KG1 (cell line): Measurements from ENCODE around the gene MZT2B.
"Not testable (repeated sequence)": the region's sequence is repeated elsewhere in the genome, so short reads cannot be mapped to it uniquely, and the experiment has no call there.

ENCODE experiments used
- DNase-seq: peaks from one replicate; lab custom pipeline; 2025; lab: John Stamatoyannopoulos, UW

MZT2B gene

DNA sequence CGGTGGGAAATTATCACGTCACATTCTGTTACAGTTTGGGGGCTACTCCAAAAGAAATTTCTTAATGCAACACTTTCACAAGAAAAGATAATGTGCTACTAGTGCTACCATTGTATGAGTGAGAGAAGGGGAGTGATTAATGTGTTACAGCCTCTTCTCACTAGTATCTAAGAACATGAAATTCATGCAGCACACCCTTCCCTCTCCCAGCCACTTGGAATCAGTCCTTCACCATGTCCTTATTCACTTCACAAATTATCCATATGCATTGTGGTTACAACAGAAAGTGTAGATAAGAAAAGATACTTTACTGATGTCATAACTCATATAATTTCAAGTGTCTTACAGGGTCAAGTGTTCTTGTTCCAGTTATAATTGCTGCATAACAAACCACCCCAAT lies 37.1 kb downstream of the MZT2B start:
- not testable (repeated sequence) for DNase-seq

DNA sequence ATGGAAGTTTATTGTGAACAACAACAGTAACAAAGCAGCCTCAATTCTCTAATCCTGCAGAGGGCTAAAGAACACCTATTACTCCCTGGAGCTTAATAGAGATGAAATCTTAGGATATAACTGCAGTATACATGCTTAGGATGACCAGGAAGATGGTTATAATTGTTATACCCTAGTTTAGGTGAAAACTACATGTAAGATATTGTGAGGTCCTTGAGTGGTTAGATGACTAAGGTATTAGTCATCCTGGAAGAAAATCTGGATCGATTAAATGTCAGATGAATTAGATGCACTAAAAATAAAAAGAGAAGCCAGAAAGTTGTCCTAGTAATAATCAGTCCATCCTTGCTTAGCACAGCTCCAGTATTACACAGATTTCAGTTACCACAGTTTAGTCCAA lies 38.4 kb downstream of the MZT2B start:
- DNase-seq, result not testable (repeated sequence)

DNA sequence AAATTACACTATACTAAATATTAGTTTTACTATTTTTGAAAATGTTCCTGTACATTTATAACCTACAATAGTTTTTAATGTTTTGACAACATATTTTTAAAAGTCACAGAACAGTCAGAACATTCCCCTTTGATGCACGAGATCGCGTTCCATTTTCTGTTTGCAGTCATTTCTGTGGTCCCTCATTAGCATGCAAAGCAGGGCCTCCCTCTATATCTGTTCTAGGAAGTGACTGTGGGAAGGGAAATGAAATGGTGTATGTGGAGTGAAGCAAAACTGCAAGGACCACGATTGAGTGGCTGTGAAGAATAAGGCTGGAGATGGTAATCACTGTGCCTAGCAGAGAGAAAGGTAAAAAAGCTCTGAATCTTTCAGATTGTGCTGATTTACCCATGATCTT lies 40.5 kb downstream of the MZT2B start:
- DNase-seq, result not testable (repeated sequence)

DNA sequence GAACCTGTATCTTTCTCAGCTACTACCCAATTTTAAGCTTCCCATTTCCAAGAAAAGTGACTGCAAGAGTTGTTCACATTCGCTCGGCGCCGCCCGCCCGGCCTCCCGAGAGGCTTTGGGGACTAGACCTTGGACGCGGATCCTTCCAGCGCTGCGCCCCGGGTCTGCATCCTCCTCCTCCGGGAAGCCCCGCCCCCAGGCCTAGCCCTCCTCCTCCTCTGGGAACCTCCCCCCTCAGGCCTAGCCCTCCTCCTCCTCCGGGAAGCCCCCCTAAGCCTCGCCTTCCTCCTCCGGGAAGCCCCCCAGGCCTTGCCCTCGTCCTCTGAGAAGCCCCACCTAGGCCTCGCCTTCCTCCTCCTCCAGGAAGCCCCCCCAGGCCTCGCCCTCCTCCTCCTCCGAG lies 45.9 kb downstream of the MZT2B start:
- DNase-seq, result not testable (repeated sequence)

GRCh38 chr2:130228467-130229160 lies 46.6 kb downstream of the MZT2B start:
- not testable (repeated sequence) for DNase-seq

GRCh38 chr2:130229161-130229510 lies 47.1 kb downstream of the MZT2B start:
- not testable (repeated sequence) for DNase-seq

- not testable (repeated sequence) for DNase-seq
Observed at GRCh38 chr2:130230376-130230775, 48.3 kb downstream of the MZT2B start.

DNA sequence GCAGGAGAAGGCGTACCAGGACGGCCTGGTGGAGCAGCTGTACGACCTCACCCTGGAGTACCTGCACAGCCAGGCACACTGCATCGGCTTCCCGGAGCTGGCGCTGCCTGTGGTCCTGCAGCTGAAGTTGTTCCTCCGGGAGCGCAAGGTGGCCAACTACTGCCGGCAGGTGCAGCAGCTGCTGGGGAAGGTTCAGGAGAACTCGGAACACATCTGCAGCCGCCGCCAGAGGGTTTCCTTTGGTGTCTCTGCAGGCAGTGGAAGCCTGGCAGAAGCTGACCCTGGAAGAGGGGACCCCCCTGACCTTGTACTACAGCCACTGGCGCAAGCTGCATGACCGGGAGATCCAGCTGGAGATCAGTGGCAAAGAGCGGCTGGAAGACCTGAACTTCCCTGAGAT lies 48.8 kb downstream of the MZT2B start:
- DNase-seq, result not testable (repeated sequence)

GRCh38 chr2:130231656-130232055 lies 49.6 kb downstream of the MZT2B start:
- DNase-seq, result no peak

- not testable (repeated sequence) for DNase-seq
Observed at GRCh38 chr2:130233066-130233465, 51.0 kb downstream of the MZT2B start.

GRCh38 chr2:130239581-130239980 lies 57.5 kb downstream of the MZT2B start:
- DNase-seq, result not testable (repeated sequence)
